Kidney (tissue), 14 donors: ENCODE data around the gene CHAC1. TPM values are rescaled to one million over a fixed set of nuclear protein-coding genes. Genes with fewer than 3 reads are reported as not detected.
A peak's percentile ranks its signal among the peaks of the same experiment; 100 is the strongest.

ENCODE experiments used
- DNase-seq, 5 donors: peaks; one replicate each; pipeline ENCODE4 v3.0.0-alpha.2; 2013 to 2020
- FAIRE-seq: peaks from 2 replicates; lab custom pipeline; 2012; peaks lifted over from hg19 to GRCh38; lab: Jason Lieb, UNC
- H3K27ac ChIP-seq, 2 donors: one replicate each; pipeline ENCODE4 v1.7.0; 2013; ENCODE audit warnings: low read depth in 2 of 2, low read length in 2 of 2, inconsistent platforms in 1 of 2
- H3K27me3 ChIP-seq: one replicate; pipeline ENCODE4 v1.7.1; 2013; ENCODE audit warnings: low read length, inconsistent platforms; ENCODE audit not compliant: control insufficient read depth, insufficient read depth
- H3K36me3 ChIP-seq, 3 donors: one replicate each; pipeline versions ENCODE4 v1.7.0 to v1.7.1; 2013; ENCODE audit warnings: low read length in 3 of 3, control low read depth in 1 of 3, inconsistent platforms in 1 of 3; ENCODE audit not compliant: insufficient read depth in 3 of 3, control insufficient read depth in 2 of 3
- H3K4me1 ChIP-seq, 3 donors: one replicate each; pipeline versions ENCODE4 v1.7.0 to v1.7.1; 2013; ENCODE audit warnings: low read length in 3 of 3, inconsistent platforms in 1 of 3, low read depth in 1 of 3; ENCODE audit not compliant: control insufficient read depth in 2 of 3, insufficient read depth in 2 of 3
- H3K4me3 ChIP-seq, 3 donors: one replicate each; pipeline versions ENCODE4 v1.7.0 to v1.8.1; 2013; ENCODE audit warnings: low read length in 3 of 3, control low read depth in 1 of 3, inconsistent platforms in 1 of 3
- H3K9ac ChIP-seq, 3 donors: one replicate each; pipeline versions ENCODE4 v1.7.0 to v1.7.1; 2013; ENCODE audit warnings: low read length in 3 of 3, control low read depth in 1 of 3, inconsistent platforms in 1 of 3
- H3K9me3 ChIP-seq, 3 donors: one replicate each; pipeline versions ENCODE4 v1.7.0 to v1.7.1; 2013; ENCODE audit warnings: low read length in 3 of 3, control low read depth in 1 of 3, inconsistent platforms in 1 of 3; ENCODE audit not compliant: control insufficient read depth in 2 of 3, insufficient read depth in 1 of 3
- intact Hi-C: fragments of 100-400 bp; cut with DNase I; formaldehyde crosslinking; loops from one replicate; pipeline ENCODE4 v1.11.1; 2022
- polyA plus RNA-seq: library from polyadenylated mRNA; stranded (reverse); fragments of 350-450 nt; fragmentation: Illumina TruSeq; extraction: RNeasy Lipid Tissue Mini Kit (QIAGEN cat#74804); gene quantifications from one replicate; pipeline ENCODE4 v1.2.3, GENCODE V29; 2014; ENCODE audit warnings: low read depth, low replicate concordance; ENCODE audit not compliant: insufficient read depth
- total RNA-seq: library from RNA; stranded (reverse); fragmentation: NEBNext Ultra II Directional; extraction: Animal tissue kit (Norgen Biotek cat#: 25700); gene quantifications from one replicate; pipeline ENCODE4 v1.2.1, GENCODE V29; 2021
- TF ChIP-seq, protein P1 (sequence below): IDR thresholded peaks from 3 replicates; pipeline ENCODE4 v1.5.1; 2012; ENCODE audit warnings: mild to moderate bottlenecking, moderate library complexity, borderline replicate concordance; ENCODE audit not compliant: insufficient read depth; ENCODE audit errors: extremely low read depth
- donor health status: control.
- donor health status: control.
- donor health status: control.
- donor health status: control.
- donor health status: control.
- donor health status: DM: yes; HTN: yes; CAD: no.
- donor health status: Normal renal cell carcinoma (clear cell type).

CHAC1 gene
- total and polyA plus RNA-seq, 2 donors from 2014 or later, result 4.7 to 21.1 TPM

- no peak for FAIRE-seq
These were observed 9.4 kb upstream of the CHAC1 start for GRCh38 chr15:40943764-40944365.

DNA sequence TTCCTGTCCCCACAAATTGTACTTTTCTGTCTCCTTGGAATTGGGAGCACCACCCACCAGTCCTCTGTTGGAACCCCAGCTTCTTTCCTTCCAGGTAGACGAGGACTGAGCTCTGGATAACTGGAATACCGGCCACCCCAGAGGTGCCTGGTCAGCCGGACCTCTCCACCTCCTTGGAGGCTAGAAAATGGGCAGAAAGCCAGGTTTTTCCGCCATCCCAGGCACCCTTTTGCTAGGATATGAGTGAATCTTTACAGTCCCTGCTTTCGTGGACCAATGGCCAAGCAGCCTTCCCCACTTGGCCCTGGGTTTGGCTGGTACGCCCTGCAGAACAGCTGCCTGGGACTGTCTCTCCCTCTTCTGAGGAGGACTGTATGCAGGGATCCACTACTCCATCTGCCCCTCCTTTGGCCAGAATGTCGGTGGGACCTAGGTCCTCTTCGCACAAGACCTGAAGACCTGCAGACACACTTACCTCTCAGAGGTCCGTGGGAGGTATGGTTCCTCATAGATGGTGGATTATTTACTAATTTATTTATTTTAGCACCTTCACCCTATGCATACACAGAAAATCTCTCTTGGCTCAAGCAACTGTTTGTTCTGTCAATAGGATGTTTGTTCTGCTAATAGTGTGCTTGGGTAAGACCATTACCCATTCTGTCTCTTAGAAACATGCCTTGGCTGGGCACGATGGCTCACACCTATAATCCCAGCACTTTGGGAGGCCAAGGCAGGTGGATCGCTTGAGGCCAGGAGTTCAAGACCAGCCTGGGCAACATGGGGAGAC is 8.6 kb upstream of the CHAC1 start:
- Histone ChIP-seq H3K4me3 (no peak overlapping the region), H3K9ac (no peak overlapping the region), H3K36me3 (no peaks in the 10 kb centered on the region), H3K4me1 (peaks cover 0 to 16% (median 9%) of the 10 kb centered on the region in 3 donors), H3K27me3 (no peaks in the 10 kb centered on the region), H3K27ac (no peak overlapping the region), H3K9me3 (no peaks in the 10 kb centered on the region)
- intact Hi-C loops, result no loop called here
- TF ChIP-seq, protein P1, sequence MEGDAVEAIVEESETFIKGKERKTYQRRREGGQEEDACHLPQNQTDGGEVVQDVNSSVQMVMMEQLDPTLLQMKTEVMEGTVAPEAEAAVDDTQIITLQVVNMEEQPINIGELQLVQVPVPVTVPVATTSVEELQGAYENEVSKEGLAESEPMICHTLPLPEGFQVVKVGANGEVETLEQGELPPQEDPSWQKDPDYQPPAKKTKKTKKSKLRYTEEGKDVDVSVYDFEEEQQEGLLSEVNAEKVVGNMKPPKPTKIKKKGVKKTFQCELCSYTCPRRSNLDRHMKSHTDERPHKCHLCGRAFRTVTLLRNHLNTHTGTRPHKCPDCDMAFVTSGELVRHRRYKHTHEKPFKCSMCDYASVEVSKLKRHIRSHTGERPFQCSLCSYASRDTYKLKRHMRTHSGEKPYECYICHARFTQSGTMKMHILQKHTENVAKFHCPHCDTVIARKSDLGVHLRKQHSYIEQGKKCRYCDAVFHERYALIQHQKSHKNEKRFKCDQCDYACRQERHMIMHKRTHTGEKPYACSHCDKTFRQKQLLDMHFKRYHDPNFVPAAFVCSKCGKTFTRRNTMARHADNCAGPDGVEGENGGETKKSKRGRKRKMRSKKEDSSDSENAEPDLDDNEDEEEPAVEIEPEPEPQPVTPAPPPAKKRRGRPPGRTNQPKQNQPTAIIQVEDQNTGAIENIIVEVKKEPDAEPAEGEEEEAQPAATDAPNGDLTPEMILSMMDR, result no peak
- no peak for FAIRE-seq
- no peak for DNase-seq

More at GRCh38 chr15:40943764-40944365, 9.4 kb upstream of the CHAC1 start:
- intact Hi-C loops, result no loop called here
- TF ChIP-seq, protein P1, result no peak
- no peak for DNase-seq
- H3K27ac ChIP-seq, result no peak overlapping the region
- no peaks in the 10 kb centered on the region for H3K36me3 ChIP-seq
- no peaks in the 10 kb centered on the region for H3K9me3 ChIP-seq
- no peaks in the 10 kb centered on the region for H3K27me3 ChIP-seq
- H3K4me1 ChIP-seq, result peaks cover 0 to 16% (median 9%) of the 10 kb centered on the region in 3 donors
- no peak overlapping the region for H3K9ac ChIP-seq
- no peak overlapping the region for H3K4me3 ChIP-seq

GRCh38 chr15:40948706-40949473 is 4.4 kb upstream of the CHAC1 start:
- Histone ChIP-seq H3K4me1 (peaks cover 0 to 5% (median 4%) of the 10 kb centered on the region in 3 donors), H3K27me3 (no peaks in the 10 kb centered on the region), H3K9me3 (no peaks in the 10 kb centered on the region), H3K9ac (no peak overlapping the region), H3K27ac (no peak overlapping the region), H3K36me3 (no peaks in the 10 kb centered on the region), H3K4me3 (no peak overlapping the region)
- peak in 1 of 5 donors; percentile 32 for DNase-seq
- FAIRE-seq, result no peak
- intact Hi-C loops, result no loop called here
- TF ChIP-seq, protein P1, result no peak
